Measurements from ENCODE around the gene SYNGR2.
A peak's percentile ranks its signal among the peaks of the same experiment; 100 is the strongest.

Gene SYNGR2

GRCh38 chr17:78142119-78142861 is 26.1 kb upstream of the SYNGR2 start:
- DNase-seq (ENCODE audit: low read depth in 1 of 2, low spot score in 1 of 2) = no peak

GRCh38 chr17:78143214-78144146 is 24.9 kb upstream of the SYNGR2 start:
- no peak for DNase-seq (ENCODE audit: low read depth in 1 of 2, low spot score in 1 of 2)

GRCh38 chr17:78144147-78144719 is 24.1 kb upstream of the SYNGR2 start:
- DNase-seq (ENCODE audit: low read depth in 1 of 2, low spot score in 1 of 2) = no peak

GRCh38 chr17:78144736-78145641 is 23.4 kb upstream of the SYNGR2 start:
- no peak for DNase-seq (ENCODE audit: low read depth in 1 of 2, low spot score in 1 of 2)

- DNase-seq (ENCODE audit: low read depth in 1 of 2, low spot score in 1 of 2) = no peak
Measured at GRCh38 chr17:78146471-78146869, 21.9 kb upstream of the SYNGR2 start.

GRCh38 chr17:78146881-78147280 is 21.5 kb upstream of the SYNGR2 start:
- DNase-seq (ENCODE audit: low read depth in 1 of 2, low spot score in 1 of 2) = no peak

GRCh38 chr17:78147315-78147998 is 20.9 kb upstream of the SYNGR2 start:
- DNase-seq (ENCODE audit: low read depth in 1 of 2, low spot score in 1 of 2) = no peak

- no peak for DNase-seq (ENCODE audit: low read depth in 1 of 2, low spot score in 1 of 2)
Measured at GRCh38 chr17:78148286-78149016, 19.9 kb upstream of the SYNGR2 start.

- DNase-seq (ENCODE audit: low read depth in 1 of 2, low spot score in 1 of 2) = no peak
Measured at GRCh38 chr17:78151514-78152008, 16.8 kb upstream of the SYNGR2 start.

GRCh38 chr17:78154903-78155811 is 13.2 kb upstream of the SYNGR2 start:
- DNase-seq (ENCODE audit: low read depth in 1 of 2, low spot score in 1 of 2) = no peak

GRCh38 chr17:78159575-78160158 is 8.7 kb upstream of the SYNGR2 start:
- no peak for DNase-seq (ENCODE audit: low read depth in 1 of 2, low spot score in 1 of 2)

- DNase-seq (ENCODE audit: low read depth in 1 of 2, low spot score in 1 of 2) = no peak
Measured at GRCh38 chr17:78163881-78164747, 4.3 kb upstream of the SYNGR2 start.

GRCh38 chr17:78164748-78165607 is 3.4 kb upstream of the SYNGR2 start:
- DNase-seq (ENCODE audit: low read depth in 1 of 2, low spot score in 1 of 2) = no peak

GRCh38 chr17:78166416-78166815 is 2.0 kb upstream of the SYNGR2 start:
- DNase-seq (ENCODE audit: low read depth in 1 of 2, low spot score in 1 of 2) = no peak

- peak in 1 of 2 donors; percentile 61 for DNase-seq (ENCODE audit: low read depth in 1 of 2, low spot score in 1 of 2)
Measured at GRCh38 chr17:78168903-78169793, 767 bp downstream of the SYNGR2 start.

Data from stimulated activated CD4-positive, alpha-beta T cell treated with anti-CD3 and anti-CD28 coated beads, Interleukin-15, amount 100 ng/mL, for 1 hour (primary cell).